EH (cell line): ENCODE results near the gene SPATA6L.
A peak's percentile ranks its signal among the peaks of the same experiment; 100 is the strongest.
"Not testable (repeated sequence)": the region's sequence is repeated elsewhere in the genome, so short reads cannot be mapped to it uniquely, and the experiment has no call there.

Experiments used
- DNase-seq: peaks from one replicate; pipeline ENCODE4 v3.0.0-alpha.2; 2015; ENCODE audit warnings: low read depth

SPATA6L gene

DNA sequence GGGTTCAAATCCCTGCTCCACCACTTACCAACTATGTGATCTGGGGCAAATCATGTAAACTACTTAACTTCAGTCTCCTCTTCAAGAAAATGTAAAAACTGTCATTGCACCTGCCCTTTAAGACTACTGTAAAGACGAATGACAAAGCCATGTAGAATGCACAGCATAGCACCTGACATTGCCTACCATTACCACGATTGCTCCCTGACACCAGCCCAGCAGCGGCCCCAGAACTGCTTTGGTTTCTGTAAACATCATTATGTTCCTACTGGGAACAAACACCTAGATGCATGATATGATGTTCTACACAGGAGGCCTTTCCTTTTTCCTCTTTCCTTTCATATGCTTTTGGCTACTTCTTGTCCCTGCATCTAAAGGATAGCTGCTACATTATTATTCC is 27.3 kb downstream of the SPATA6L start:
- DNase-seq: no peak

DNA sequence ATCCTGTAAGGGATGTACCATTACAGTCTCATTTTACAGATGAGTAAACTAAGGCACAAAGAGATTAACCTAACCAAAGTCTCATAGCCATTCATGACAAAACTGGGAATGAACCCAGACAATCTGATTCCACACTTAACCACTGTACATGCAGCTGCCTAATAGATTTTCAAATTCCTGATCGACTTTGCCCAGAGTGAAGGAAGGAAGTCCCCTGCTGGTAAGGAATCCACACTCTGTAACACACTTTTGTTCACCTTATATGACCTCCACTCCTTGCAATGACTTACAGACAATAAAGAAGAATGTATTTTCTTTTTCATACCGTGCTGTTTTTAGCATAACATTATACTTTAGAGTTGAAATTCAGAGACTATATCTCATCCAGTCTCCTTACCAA is 35.4 kb downstream of the SPATA6L start:
- DNase-seq: peak; percentile 19

DNA sequence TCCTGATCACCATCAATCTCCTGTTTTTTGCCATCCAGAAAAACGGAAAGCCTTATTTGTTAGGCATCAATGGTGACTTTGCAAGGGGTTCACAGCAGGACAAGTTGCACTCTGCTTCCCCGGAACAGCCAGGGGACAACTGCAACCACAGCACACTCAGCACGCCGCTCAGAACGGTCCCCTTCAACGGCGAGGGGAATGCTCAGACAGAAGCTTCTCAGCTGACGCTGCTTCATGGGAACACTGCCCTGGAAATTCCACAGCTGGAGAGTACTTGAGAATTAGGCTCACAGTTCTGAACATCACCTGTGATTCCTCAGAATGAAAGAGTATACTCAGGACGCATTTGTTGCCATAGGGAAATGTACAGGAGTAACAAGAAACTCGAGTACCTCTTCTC is 44.3 kb downstream of the SPATA6L start:
- DNase-seq: no peak

DNA sequence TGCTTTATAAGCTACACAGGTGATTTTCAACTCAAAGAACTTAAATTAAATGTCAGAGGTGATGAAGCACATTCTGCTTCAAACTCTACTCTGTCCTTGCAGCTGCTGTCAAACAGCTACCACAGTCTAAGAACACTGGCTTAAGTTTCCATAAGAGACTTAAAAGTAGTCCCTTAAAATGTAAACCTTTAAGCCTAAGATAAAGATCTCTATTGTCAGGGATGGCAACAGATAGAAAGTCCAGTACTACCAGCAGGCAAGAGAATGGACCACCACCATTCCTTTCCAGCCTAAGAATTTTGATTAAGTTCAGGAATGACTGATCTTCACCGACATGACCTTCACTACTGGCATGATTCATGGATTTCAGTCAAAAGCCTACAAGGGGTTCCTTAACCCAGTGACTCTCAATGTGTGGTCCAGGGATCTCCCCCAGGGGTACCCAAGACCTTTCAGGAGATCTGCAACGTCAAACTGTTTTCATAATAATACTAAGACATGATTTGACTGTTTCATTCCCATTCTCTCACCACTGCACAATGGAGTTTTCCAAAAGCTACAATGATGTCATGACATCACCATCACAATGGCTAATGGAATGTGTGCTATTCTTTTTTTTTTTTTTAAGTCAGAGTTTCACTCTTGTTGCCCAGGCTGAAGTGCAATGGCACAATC is 45.3 kb downstream of the SPATA6L start:
- peak; percentile 52 for DNase-seq

DNA sequence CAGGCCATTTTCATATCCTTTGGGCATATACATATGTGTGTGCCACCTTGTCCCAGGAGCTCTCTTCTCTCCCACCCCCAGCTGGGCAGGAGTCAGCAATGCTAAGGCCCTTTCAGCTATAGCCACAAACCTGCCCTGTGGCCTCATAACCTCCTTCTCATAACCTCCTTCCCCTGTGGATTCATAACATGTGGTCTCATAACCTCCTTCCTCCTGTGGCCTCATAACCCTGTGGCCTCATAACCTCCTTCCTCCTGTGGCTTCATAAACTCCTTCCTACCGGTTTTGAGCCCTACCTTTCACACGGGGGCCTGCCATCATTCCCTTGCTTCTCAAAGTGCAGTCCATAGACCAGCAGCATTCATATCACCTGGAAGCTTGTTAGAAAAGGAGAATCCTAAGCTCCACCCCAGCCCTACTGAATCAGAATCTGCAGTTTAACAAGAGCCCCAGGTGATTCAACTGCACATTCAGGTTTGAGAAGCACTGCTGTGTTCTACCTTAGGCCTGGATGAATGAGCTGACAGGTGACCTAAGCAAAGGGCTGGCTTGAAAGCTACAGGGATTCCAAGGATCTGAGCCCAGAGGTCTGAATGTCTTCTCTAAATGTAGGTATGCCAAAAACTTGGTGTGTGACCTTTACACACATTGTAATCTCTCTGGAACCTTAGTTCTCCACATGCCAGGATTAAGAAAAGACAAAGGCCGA is 46.1 kb downstream of the SPATA6L start:
- DNase-seq: no peak

DNA sequence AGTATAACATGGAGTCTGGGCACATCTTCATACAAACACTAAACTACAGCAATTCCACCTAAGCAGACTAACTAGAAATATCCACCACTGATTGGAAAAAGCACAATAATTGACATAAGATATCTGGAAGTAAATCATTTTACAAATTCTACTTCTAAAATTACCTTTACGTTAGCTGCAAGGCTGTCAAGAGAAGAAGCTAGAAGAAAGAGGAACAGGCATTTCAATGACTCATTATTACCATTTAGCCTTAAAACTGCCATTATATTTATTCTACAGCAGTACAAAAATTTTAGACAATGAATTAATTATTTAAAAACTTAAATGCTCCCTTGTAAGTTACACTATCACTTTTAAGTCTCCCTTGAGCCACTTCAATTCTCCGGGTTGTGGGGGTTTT is 47.6 kb downstream of the SPATA6L start:
- no peak for DNase-seq

DNA sequence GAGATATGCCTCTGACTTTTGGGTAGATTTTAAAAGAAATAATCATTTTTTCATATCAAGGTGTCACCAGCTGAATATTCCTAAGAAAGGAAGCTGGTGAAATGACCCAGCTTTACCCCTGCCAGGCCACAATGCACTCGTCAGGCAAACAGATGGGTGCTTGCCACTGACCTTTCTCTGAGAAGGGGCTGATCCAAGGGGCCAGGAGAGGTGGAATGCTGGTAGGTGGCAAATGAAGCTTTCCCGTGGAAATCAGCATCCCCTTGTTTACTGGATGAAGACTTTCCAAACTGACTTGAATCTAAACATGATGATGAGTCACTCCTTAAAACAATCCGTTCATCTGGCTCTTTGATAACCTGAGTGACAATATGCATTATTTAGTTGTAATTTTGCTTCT is 48.5 kb downstream of the SPATA6L start:
- no peak for DNase-seq

DNA sequence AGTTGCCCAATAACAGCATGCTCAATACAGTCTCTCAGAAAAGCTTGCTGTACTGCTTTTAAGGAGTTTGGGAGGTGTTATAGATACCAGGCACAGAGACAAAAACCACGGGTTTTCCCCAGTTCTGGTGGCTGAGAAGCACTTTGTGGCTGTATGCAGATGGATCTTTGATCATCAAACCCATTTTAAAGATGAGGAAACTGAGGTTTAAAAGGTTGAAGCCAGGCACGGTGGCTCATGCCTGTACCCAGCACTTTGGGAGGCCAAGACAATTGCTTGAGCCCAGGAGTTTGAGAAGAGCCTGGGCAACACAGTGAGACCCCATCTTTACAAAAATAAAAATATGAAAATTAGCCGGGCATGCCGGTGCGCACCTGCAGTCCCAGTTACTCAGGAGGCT is 50.5 kb downstream of the SPATA6L start:
- DNase-seq: no peak

DNA sequence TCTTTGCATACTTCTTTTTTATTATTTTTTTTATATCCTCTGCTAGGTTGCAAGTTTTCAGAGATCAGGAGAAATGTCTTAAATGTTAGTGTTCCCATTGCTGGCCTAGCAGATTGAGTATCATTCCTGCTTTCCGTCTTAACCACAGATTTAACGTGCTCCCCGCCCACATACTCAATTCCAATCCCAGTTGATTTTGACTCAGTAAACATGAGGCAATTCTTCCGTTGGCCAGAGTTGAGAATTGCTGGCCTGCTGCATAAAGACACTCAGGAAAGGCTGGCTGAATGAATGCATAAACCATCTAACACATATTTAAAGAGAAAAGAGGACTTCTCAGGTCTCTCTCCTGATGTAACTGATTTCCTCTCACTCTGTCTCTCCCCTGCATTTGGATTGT is 51.0 kb downstream of the SPATA6L start:
- peak; percentile 54 for DNase-seq

DNA sequence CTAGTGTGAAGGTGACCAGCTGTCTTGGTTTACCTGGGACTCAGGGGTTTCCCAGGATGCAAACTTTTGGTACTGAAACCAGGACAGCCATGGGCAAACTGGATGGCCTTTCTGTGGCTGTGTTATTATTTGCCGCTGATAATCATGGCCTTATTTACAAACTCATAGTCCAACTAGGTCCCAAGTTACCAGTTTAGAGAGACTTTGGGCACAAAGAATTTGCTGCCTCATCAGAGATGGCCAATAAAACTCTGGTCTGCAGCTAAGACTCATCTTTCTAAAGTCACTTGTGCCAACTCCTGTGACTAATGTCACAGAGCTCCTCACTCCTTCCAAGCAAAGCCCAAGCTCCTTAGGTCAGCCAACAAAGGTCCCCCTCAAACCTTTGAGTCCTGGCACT is 51.7 kb downstream of the SPATA6L start:
- DNase-seq: peak; percentile 29

DNA sequence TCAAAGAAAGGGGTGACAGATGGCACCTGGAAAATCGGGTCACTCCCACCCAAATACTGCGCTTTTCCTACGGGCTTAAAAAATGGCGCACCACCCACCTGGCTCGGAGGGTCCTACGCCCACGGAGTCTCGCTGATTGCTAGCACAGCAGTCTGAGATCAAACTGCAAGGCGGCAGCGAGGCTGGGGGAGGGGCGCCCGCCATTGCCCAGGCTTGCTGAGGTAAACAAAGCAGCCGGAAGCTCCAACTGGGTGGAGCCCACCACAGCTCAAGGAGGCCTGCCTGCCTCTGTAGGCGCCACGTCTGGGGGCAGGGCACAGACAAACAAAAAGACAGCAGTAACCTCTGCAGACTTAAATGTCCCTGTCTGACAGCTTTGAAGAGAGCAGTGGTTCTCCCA is 60.2 kb downstream of the SPATA6L start:
- not testable (repeated sequence) for DNase-seq

DNA sequence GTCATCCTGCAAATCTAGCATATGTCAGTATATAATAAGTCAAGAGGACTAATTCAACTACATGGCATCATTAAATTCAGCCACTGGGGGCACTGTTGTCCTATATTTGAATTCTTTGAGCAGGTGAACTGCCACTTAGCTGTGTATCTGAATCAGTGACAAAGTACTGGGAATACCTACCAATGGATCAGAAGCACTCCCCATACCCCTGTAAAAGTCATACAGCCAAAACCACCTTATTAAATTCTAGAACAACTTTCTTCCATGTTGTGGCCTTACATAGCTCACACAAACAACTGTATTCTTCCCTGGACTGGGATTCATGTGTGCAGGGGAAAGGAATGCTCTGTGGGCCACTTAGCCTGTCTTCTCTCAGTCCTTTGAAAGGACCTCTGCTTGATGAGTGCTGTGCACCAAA is 61.6 kb downstream of the SPATA6L start:
- peak; percentile 70 for DNase-seq

DNA sequence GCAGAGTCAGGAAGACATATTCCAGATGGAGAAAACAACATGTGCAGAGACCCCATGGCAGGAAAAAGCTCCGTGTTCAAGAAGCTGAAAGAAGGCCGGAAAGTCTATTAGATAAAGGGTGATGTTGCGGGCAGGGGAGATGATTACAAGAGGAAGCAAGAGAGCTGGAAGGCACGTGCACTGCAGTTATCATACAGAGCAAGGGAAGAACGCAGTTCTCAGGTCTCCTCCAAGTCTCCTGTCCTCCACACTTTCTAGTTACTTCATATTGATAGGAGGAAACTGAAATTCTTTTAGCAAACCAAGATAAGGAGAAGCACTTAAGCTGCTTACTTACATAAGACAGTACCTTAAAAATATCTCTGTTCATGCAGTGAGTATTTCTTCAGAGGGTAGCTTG is 62.5 kb downstream of the SPATA6L start:
- no peak for DNase-seq

DNA sequence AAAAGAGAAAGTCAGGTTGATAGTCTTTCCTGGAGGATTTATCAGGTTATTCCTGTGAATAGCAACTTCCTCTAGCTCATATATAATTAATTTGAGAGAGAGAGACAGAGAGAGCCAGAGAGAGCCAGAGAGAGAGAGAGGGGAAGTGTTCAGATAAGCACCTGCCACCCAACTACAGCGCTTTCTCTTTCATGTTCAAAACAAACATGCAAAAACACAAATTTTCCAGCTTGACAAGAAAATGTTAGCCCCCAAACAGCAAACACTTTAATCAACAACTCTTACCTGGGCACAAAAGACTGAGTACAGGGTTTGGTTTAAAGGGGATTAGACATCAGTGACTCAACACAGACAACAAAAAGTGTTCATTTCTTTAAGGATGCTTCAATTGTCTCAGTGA is 65.9 kb downstream of the SPATA6L start:
- DNase-seq: no peak

DNA sequence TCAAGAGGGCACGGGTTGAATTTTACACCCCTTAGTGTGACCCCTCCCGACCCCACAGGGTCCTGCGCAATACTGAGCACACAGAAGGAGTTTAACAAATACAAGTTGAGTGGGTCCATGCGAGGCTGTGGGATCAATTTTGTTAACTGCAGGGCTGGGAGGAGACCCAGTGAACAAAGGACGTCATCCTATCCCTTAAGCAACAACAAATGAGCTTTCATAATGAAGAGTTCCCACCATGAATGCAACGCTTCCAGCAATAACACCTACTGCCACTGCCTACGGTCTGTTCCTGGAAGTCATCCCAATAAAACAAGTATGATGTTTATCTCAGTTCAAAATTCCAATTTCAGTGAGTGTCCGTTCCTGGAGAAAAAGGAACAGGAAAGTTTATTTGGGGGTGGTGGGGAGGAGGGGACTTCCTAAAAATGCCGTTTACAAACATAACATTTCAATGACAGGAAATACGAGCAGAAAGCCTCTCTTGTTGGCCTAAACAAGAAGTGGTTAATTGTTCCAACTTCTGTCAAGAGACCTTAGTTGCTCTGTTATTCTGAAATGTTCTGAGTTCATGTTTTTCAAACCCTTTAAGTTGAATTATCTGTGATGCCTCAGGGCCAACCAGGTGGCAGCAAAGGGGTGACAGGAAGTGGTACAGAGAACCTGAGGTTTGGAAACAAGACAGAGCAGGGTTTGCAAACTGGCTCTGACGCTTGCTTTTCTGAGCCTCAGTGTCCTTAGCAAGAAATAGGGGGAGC is 69.9 kb downstream of the SPATA6L start:
- no peak for DNase-seq

DNA sequence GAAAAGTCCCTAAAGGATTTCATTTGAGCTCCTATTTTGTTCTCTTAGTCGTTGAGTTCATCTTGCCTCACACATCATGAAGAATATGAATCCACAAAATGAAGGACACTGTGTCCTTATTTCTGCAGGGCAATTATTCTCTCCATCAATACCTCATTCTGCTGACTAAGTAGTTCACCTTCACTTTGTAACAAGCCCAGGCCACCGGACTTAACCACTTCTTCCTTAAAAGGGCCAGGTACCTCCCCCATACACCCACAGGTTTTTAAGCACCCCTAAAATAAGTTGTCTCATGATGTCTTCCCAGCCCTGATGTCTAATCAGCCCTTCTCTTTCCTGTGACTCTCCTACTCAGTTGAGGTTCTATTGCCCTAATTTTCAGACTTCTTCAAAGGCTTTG is 71.3 kb downstream of the SPATA6L start:
- DNase-seq: no peak

DNA sequence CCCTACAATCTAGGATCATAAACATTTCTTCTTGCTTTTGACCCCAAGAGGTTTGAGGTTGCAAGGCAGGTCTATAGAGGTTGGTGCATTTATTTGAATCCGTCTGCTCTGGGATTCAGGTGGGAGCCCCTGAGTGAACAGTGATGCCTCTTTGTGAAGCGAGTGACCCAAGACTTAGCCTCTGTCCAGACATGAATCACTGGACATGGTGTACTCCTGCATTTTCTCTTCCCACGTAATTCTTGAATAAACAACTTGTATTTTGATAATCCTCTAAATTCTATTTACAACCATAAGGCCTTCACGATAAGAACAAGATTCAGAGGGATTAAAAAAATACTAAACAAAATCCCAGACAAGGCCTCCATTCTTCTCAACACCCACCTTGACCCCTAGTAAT is 71.7 kb downstream of the SPATA6L start:
- no peak for DNase-seq

DNA sequence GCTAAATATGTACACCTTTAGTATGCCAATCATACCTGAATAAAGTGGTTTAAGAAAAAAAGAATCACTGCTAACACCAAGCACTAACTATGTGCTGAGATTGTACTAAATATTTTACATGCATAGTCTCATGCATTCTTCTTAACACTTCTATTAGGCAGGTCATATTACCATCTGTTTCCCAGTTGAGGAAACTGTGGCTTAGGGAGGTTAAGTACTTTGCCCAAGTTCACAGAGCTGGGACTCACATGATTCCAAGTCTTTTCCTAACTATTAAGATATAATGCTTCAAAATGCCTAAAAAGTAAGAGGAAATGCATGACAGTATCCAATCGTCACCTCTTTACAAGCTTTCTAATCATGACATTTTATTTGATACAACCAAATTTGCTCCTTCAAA is 73.4 kb downstream of the SPATA6L start:
- peak; percentile 15 for DNase-seq

DNA sequence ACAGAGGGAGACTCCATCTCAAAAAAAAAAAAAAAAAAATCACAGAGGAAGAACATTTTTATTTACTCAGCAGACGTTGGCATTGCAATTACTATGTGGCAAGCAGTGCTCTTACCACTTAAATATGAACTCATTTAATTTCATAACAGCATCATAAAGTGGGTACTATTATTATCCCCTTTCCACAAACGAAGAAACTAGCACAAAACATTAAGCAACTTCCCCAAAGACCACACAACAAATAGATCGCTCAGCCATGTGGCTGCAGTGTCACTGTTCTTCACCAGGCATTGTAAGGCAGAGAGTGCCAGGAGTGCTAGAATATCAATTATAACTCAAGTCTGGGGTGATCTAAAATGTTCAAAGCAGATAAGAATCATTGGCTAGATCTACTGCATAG is 74.0 kb downstream of the SPATA6L start:
- DNase-seq: no peak

DNA sequence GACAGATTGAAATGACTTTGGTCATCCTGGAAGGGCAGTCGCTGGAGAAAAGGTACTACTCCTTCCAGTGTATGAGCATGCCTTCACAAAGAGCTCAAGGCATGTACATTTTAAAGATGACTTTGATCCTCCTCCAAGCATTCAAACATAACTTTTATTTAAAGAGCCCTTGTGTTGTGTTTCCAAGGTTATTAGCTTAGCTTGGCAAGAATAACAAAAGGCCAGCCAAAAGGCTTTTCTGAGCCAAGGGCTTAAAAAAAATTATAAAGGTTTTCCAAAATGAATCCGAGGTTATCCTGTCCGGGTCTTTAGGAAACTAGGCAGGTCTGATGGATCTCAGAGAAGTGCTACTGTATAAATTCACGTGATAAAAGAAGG is 75.2 kb downstream of the SPATA6L start:
- DNase-seq: no peak

DNA sequence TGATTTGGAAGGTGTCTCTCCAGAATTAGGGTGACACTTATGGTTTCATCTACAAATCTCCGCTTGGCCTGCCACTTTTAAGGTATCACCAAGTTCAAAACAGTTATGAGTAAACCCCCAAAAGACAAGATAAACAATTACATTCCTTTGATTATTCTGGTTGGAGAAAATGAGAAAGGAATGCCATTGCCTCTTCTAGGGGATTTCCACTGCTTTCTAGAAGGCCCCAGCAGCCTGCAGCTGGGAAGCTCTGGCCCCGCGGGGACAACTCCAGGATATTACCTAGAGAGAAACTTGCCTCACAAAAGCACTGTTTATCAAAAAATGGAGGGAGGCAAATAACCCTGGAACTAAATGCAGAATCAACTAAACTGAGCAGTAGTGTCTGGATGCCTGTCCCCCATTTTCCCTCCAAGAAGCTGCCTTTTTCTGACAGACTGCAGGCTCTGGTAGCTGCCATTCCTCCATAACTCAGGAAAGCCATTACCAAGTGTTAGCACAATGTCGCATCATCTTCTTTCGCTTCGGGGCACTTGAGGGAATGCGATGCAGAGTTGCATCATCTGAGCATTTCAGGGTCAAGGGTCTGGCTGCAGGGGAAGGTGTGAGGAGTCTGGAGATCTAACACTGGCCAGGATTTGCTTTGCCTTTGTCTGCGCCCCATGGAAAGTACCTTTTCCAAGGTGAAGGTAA is 75.7 kb downstream of the SPATA6L start:
- peak; percentile 36 for DNase-seq

DNA sequence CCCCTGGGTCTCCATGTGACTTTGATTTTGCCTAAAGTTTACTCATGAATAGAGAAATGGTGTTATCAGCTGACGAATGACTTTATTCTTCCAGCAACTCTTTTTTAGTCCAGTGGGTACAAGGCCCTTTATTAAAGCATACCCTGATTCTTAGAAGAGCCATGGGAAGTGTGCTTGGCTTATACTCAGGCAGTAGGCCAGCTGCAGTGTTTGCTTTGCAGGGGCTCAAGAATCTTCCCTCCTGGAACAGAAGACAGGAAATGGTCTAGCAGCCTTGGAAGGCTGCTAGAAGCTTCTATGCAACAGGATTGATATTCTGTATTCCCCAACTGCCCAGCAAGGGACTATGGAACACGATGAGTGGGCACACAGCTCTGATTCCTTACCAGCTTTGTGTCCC is 77.6 kb downstream of the SPATA6L start:
- DNase-seq: no peak

DNA sequence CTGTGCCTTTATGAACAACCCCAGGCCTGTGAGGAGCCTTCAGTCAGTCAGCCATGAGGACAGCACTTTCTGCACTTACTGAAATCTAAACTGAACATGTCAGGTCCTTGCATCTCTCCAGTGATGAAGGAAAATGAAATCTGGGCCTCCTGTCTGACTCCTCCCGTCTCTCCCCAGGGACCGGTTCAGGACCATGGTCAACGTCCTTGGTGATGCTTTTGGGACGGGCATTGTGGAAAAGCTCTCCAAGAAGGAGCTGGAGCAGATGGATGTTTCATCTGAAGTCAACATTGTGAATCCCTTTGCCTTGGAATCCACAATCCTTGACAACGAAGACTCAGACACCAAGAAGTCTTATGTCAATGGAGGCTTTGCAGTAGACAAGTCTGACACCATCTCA is 81.1 kb downstream of the SPATA6L start:
- DNase-seq: peak; percentile 14
